Superior temporal gyrus (tissue), 1 donor: ENCODE data around the gene ANKFY1.

Experiments
- DNase-seq: peaks from one replicate; pipeline ENCODE4 v3.0.0-alpha.2; 2016; ENCODE audit errors: extremely low spot score

The ANKFY1 gene

DNA sequence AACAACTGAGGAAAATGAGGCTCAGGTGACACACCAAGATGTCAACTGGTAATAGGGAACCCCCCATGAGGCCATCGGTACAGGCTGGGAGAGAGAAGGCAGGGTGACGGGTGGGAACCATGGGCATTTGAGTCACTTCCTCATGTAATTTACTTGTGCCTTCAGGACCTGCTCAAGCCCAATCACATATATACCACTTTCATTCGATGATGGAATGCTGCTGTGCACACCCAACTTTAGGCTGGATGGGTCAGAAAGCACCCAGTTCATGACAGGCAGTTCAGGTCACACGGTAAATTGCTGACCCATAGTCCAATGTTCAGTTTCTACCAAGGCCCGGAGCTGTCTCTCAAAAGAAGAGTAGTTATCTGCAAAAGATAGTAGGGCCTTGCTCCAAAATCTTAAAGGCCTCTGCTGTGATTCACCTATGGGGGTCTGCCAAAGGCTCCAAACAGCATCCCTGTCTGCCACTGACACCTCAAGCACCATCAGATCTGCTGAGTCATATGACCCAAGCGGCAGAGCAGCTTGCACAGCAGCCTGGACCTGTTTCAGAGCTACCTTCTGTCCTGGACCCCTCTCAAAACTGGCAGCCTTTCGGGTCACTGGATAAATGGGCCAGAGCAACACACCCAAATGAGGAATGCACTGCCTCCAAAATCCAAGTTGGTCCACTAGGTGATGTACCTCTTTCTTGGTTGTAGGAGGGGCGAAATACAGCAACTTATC is 145.6 kb downstream of the ANKFY1 start:
- DNase-seq = no peak

DNA sequence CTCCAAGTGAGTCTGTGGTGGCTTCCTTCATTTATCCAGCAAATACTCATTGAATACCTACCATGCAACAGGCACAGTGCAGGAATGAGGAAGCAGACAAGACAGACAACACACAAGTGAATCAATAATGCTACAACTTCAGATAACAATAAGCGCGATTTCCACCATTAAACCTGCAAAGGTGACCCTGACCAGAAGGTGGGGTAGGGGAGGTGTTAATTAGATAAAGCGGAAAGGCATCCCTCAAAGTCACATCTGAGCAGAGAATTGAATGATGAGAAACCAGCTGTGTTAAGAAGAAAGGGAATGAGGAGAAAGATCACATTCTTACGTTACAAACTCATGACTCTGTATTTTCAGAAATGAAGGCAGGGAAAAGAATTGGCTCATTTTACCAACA is 147.3 kb downstream of the ANKFY1 start:
- no peak for DNase-seq
